ENCODE data around the gene FARS2. TPM values are rescaled to one million over a fixed set of nuclear protein-coding genes. Genes with fewer than 3 reads are reported as not detected.
A peak's percentile ranks its signal among the peaks of the same experiment; 100 is the strongest.

Gene FARS2
- total RNA-seq, 1 experiment from 2014 or later: 13.8 TPM

- no peaks in the 10 kb centered on the region for H3K79me2 ChIP-seq (ENCODE audit: insufficient read depth, low read length)
- ChIA-PET POLR2A (no interaction called here), RAD21 (ENCODE audit: low non-redundant PET in 1 of 2, low total read pairs in 2 of 2, uncharacterized antibody in 2 of 2, unreplicated experiment in 2 of 2) (no interaction called here), CTCF (no interaction called here)
- no peak overlapping the region for H2AFZ ChIP-seq (ENCODE audit: low read depth, low read length, poor library complexity, severe bottlenecking)
- no peak overlapping the region for H3K4me3 ChIP-seq (replicated peaks in 1 of 2; ENCODE audit: low read depth in 1 of 2, low read length in 2 of 2)
- no peak overlapping the region for H3K4me2 ChIP-seq (ENCODE audit: low read length)
- no peak overlapping the region for H3K9ac ChIP-seq (ENCODE audit: low read length)
- H3K27me3 ChIP-seq (ENCODE audit: insufficient read depth, low read length): no peaks in the 10 kb centered on the region
- DNase-seq (ENCODE audit: low read depth, low spot score) (no peak), ATAC-seq (no peak)
- no TSS peak for BruUV-seq (replicated peaks)
- intact Hi-C loops (cut with micrococcal nuclease): no loop called here
- no peaks in the 10 kb centered on the region for H3K9me2 ChIP-seq (ENCODE audit: insufficient read depth)
- no peaks in the 10 kb centered on the region for H4K20me1 ChIP-seq (ENCODE audit: insufficient read depth)
- no peaks in the 10 kb centered on the region for H3K9me3 ChIP-seq (ENCODE audit: control insufficient read depth in 1 of 2, insufficient read depth in 1 of 2, low read depth in 1 of 2, low read length in 2 of 2)
- H3K36me3 ChIP-seq (ENCODE audit: control insufficient read depth in 1 of 2, insufficient read depth in 2 of 2, low read length in 2 of 2): no peaks in the 10 kb centered on the region
- H3K27ac ChIP-seq (ENCODE audit: low read depth, low read length): no peak overlapping the region
- no peak for TF ChIP-seq POLR2A (IDR thresholded peaks at IDR 0.05; ENCODE audit: borderline replicate concordance, extremely low read depth, insufficient read depth, insufficient read length)
- TF ChIP-seq FOSL1 (IDR thresholded peaks at IDR 0.05; ENCODE audit: low read depth): no peak
- TF ChIP-seq SP1 (IDR thresholded peaks at IDR 0.05; ENCODE audit: low read depth): no peak
- TF ChIP-seq YY1 (IDR thresholded peaks at IDR 0.05; ENCODE audit: extremely low read depth, insufficient replicate concordance, low read depth, low read length): no peak
- TF ChIP-seq TCF7L2 (IDR thresholded peaks at IDR 0.05; ENCODE audit: borderline replicate concordance, extremely low read depth, insufficient read depth, insufficient read length): no peak
- TF ChIP-seq ZFX (IDR thresholded peaks at IDR 0.05): no peak
- TF ChIP-seq EZH2 (IDR thresholded peaks at IDR 0.05): no peak
- no peak for TF ChIP-seq CBX3 (IDR thresholded peaks at IDR 0.05; ENCODE audit: low read depth)
- TF ChIP-seq SIN3A (IDR thresholded peaks at IDR 0.05; ENCODE audit: low read depth): no peak
- TF ChIP-seq MAX (IDR thresholded peaks at IDR 0.05): no peak
- no peaks in the 10 kb centered on the region for H3K4me1 ChIP-seq (ENCODE audit: control insufficient read depth in 1 of 2, insufficient read depth in 2 of 2, low read length in 2 of 2)
Observed at GRCh38 chr6:5416250-5416649, 154.9 kb downstream of the FARS2 start.

DNA sequence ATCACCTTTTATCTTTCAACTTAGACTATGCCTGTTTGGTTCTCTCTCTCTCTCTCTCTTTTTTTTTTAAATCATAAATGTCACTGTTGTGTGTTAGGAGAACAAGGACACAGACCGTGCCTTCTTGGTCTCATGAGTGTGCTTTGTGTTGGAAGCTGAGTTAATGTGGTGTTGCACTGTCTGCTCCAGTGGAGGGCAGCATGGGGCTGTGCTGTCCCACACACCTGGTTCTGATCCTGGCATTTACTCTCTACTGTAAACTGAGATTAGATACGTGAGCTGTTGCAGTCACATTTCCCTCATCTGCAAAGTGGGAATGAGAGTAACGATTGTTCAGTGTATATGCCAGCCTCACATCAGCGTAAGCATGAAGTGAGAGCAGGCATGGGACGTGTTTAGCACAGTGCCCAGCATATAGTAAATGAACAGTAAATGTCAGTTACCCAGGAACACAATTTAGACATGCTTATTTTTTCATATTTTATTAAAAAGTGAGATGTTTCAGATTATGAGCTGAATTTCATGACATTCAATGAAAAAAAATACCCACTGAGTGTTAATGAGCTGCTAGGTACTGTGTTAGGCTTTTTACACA is 161.1 kb downstream of the FARS2 start:
- Histone ChIP-seq H3K4me3 (replicated peaks in 1 of 2; ENCODE audit: low read depth in 1 of 2, low read length in 2 of 2) (no peak overlapping the region), H4K20me1 (ENCODE audit: insufficient read depth) (no peaks in the 10 kb centered on the region), H3K79me2 (ENCODE audit: insufficient read depth, low read length) (no peaks in the 10 kb centered on the region), H3K4me2 (ENCODE audit: low read length) (no peak overlapping the region), H3K27me3 (ENCODE audit: insufficient read depth, low read length) (no peaks in the 10 kb centered on the region), H3K36me3 (ENCODE audit: control insufficient read depth in 1 of 2, insufficient read depth in 2 of 2, low read length in 2 of 2) (no peaks in the 10 kb centered on the region), H3K9me3 (ENCODE audit: control insufficient read depth in 1 of 2, insufficient read depth in 1 of 2, low read depth in 1 of 2, low read length in 2 of 2) (no peaks in the 10 kb centered on the region), H3K9ac (ENCODE audit: low read length) (no peak overlapping the region), H2AFZ (ENCODE audit: low read depth, low read length, poor library complexity, severe bottlenecking) (no peak overlapping the region), H3K4me1 (ENCODE audit: control insufficient read depth in 1 of 2, insufficient read depth in 2 of 2, low read length in 2 of 2) (no peaks in the 10 kb centered on the region), H3K27ac (ENCODE audit: low read depth, low read length) (no peak overlapping the region), H3K9me2 (ENCODE audit: insufficient read depth) (no peaks in the 10 kb centered on the region)
- intact Hi-C loops (cut with micrococcal nuclease): loop anchor here (2.0 to 5.0 kb wide), 2 partner anchors 708 to 1125 kb away; no protein-coding TSS in a partner anchor
- CTCF ChIA-PET: interaction anchor here (0.6 to 2.2 kb wide), 4 partner anchors 13 to 1124 kb away, joined by 3 to 6 read pairs (median 4); no protein-coding TSS in a partner anchor
- no TSS peak for BruUV-seq (replicated peaks)
- RAD21 ChIA-PET (ENCODE audit: low non-redundant PET in 1 of 2, low total read pairs in 2 of 2, uncharacterized antibody in 2 of 2, unreplicated experiment in 2 of 2): no interaction called here
- POLR2A ChIA-PET: no interaction called here
- DNase-seq (ENCODE audit: low read depth, low spot score): peak; percentile 7
- peak; percentile 91 for ATAC-seq
- no peak for TF ChIP-seq EZH2 (IDR thresholded peaks at IDR 0.05)
- TF ChIP-seq ZFX (IDR thresholded peaks at IDR 0.05): no peak
- TF ChIP-seq POLR2A (IDR thresholded peaks at IDR 0.05; ENCODE audit: borderline replicate concordance, extremely low read depth, insufficient read depth, insufficient read length): no peak
- no peak for TF ChIP-seq SIN3A (IDR thresholded peaks at IDR 0.05; ENCODE audit: low read depth)
- peak; percentile 36 to 54 (median 47); a peak in 5 of 6 replicates for TF ChIP-seq CTCF (IDR thresholded peaks at IDR 0.05 in 2 of 3, conservative IDR thresholded peaks at IDR 0.05 in 1 of 3; ENCODE audit: borderline replicate concordance in 1 of 3, insufficient read depth in 1 of 3, low read depth in 2 of 3, low read length in 2 of 3)
- no peak for TF ChIP-seq TCF7L2 (IDR thresholded peaks at IDR 0.05; ENCODE audit: borderline replicate concordance, extremely low read depth, insufficient read depth, insufficient read length)
- no peak for TF ChIP-seq EGR1 (IDR thresholded peaks at IDR 0.05; ENCODE audit: low read depth)
- no peak for TF ChIP-seq CEBPB (IDR thresholded peaks at IDR 0.05; ENCODE audit: low read depth)
- no peak for TF ChIP-seq SP1 (IDR thresholded peaks at IDR 0.05; ENCODE audit: low read depth)
- no peak for TF ChIP-seq MAX (IDR thresholded peaks at IDR 0.05)
- TF ChIP-seq POLR2AphosphoS5 (IDR thresholded peaks at IDR 0.05; ENCODE audit: low read depth, low read length): no peak
- peak; percentile 76 for TF ChIP-seq RAD21 (IDR thresholded peaks at IDR 0.05; ENCODE audit: low read depth)
- TF ChIP-seq ELF1 (IDR thresholded peaks at IDR 0.05; ENCODE audit: borderline replicate concordance, low read depth): no peak
- no peak for TF ChIP-seq FOSL1 (IDR thresholded peaks at IDR 0.05; ENCODE audit: low read depth)
- no peak for TF ChIP-seq EZH2phosphoT487 (IDR thresholded peaks at IDR 0.05; ENCODE audit: borderline replicate concordance)
- no peak for TF ChIP-seq JUND (IDR thresholded peaks at IDR 0.05)

Measured in HCT116 (cell line).